K562 (cell line): ENCODE data around the gene BTBD1. TPM values are rescaled to one million over a fixed set of nuclear protein-coding genes. Genes with fewer than 3 reads are reported as not detected.

Experiments
- ATAC-seq: fragments of 200-7000 bp; cut with Tn5 transposase; 3 replicates; pipeline ENCODE4 v1.9.1; 2020; ENCODE audit warnings: moderate library complexity
- BruUV-seq: library from RNA; stranded (reverse); fragments of 400-500 nt; replicated peaks from 2 replicates; lab custom pipeline; 2021; lab: Mats Ljungman, UMichigan
- CTCF ChIA-PET: fragments of 300-600 bp; formaldehyde crosslinking; extraction: SDS; loops from one replicate; lab custom pipeline; 2021; ENCODE audit warnings: low intra/inter-chr PET ratio; lab: Yijun Ruan, JAX
- POLR2A ChIA-PET: fragments of 300-600, 350-650 bp; sonication (Branson Sonifier 250); formaldehyde crosslinking; extraction: SDS; loops from one replicate; lab custom pipeline; 2021; ENCODE audit warnings: antibody characterized with exemption, inconsistent platforms; lab: Yijun Ruan, JAX
- DNase-seq, 4 experiments: peaks; one replicate each; pipeline versions ENCODE4 v3.0.0 to v3.0.0-alpha.2; 2011 to 2018; ENCODE audit warnings: low spot score in 3 of 4, mixed read lengths in 3 of 4; ENCODE audit errors: extremely low read depth in 1 of 4
- FAIRE-seq: peaks from 2 replicates; lab custom pipeline; 2011; peaks lifted over from hg19 to GRCh38; lab: Jason Lieb, UNC
- H2AFZ ChIP-seq: 2 replicates; pipeline ENCODE4 v1.6.0; 2011; ENCODE audit warnings: low read depth, low read length, control low read depth, inconsistent platforms
- H3K27ac ChIP-seq: fragments of 200-600 bp; 3 replicates; pipeline ENCODE4 v1.8.0; 2011; ENCODE audit warnings: low read depth, mild to moderate bottlenecking, control low read depth, inconsistent platforms, low read length, moderate library complexity, mixed read lengths; ENCODE audit errors: extremely low read depth
- H3K27me3 ChIP-seq, 2 experiments: fragments of 300-600 bp in 1 of 2; 2 replicates in 1 of 2; 3 replicates in 1 of 2; pipeline versions ENCODE4 v1.6.0 to v1.8.0; 2011; ENCODE audit warnings: inconsistent platforms in 2 of 2, low read length in 2 of 2, mild to moderate bottlenecking in 1 of 2, mixed read lengths in 1 of 2, moderate library complexity in 1 of 2; ENCODE audit not compliant: control insufficient read depth in 2 of 2, insufficient read depth in 2 of 2
- H3K36me3 ChIP-seq: fragments of 300-600 bp; 3 replicates; pipeline ENCODE4 v1.8.0; 2011; ENCODE audit warnings: mild to moderate bottlenecking, low read length, inconsistent platforms; ENCODE audit not compliant: control insufficient read depth, insufficient read depth
- H3K4me1 ChIP-seq, 2 experiments: fragments of 200-600 bp in 1 of 2; replicated peaks in 1 of 2; 2 replicates in 1 of 2; 3 replicates in 1 of 2; pipeline versions ENCODE4 v1.5.1 to v1.8.0; 2011; ENCODE audit warnings: inconsistent platforms in 2 of 2, low read length in 2 of 2, mild to moderate bottlenecking in 1 of 2, mixed read lengths in 1 of 2, moderate library complexity in 1 of 2; ENCODE audit not compliant: control insufficient read depth in 2 of 2, insufficient read depth in 2 of 2
- H3K4me2 ChIP-seq: 2 replicates; pipeline ENCODE4 v1.6.1; 2011; ENCODE audit warnings: low read length, control low read depth, inconsistent platforms, mixed read lengths; ENCODE audit not compliant: insufficient read depth
- H3K4me3 ChIP-seq: fragments of 200-600 bp; sonication (generic), shearing (Covaris generic); 2 replicates; pipeline ENCODE4 v1.5.1; 2016; ENCODE audit warnings: control low read depth, inconsistent platforms
- H3K79me2 ChIP-seq: fragments of 200-600 bp; 3 replicates; pipeline ENCODE4 v1.8.0; 2011; ENCODE audit warnings: low read length, inconsistent platforms; ENCODE audit not compliant: control insufficient read depth, insufficient read depth
- H3K9ac ChIP-seq, 2 experiments: 2 replicates each; pipeline versions ENCODE4 v1.6.0 to v1.6.1; 2011; ENCODE audit warnings: low read depth in 2 of 2, low read length in 2 of 2, control low read depth in 1 of 2, inconsistent platforms in 1 of 2, mild to moderate bottlenecking in 1 of 2, mixed read lengths in 1 of 2; ENCODE audit not compliant: insufficient read depth in 1 of 2
- H3K9me1 ChIP-seq: one replicate; pipeline ENCODE4 v1.6.0; 2011; ENCODE audit warnings: inconsistent platforms, mild to moderate bottlenecking, low read length, moderate library complexity; ENCODE audit not compliant: control insufficient read depth, insufficient read depth
- H3K9me3 ChIP-seq: replicated peaks from 2 replicates; pipeline ENCODE4 v1.5.1; 2011; ENCODE audit warnings: low read depth, low read length, inconsistent platforms; ENCODE audit not compliant: control insufficient read depth, insufficient read depth
- H4K20me1 ChIP-seq: replicated peaks from 2 replicates; pipeline ENCODE4 v1.6.1; 2011; ENCODE audit warnings: low read length, inconsistent platforms, mixed read lengths; ENCODE audit not compliant: control insufficient read depth, insufficient read depth
- CCNT2 ChIP-seq: IDR thresholded peaks from 2 replicates; pipeline ENCODE4 v1.6.1; 2011; ENCODE audit warnings: borderline replicate concordance, low read depth, mild to moderate bottlenecking, moderate library complexity, mixed read lengths, low read length; ENCODE audit not compliant: insufficient read length; ENCODE audit errors: extremely low read depth
- ELF1 ChIP-seq: fragments of 200-800 bp; sonication (Bioruptor generic); IDR thresholded peaks from 2 replicates; pipeline ENCODE4 v1.6.1; 2016; ENCODE audit warnings: missing genetic modification characterization, missing compliant biosample characterization
- EZH2 ChIP-seq: IDR thresholded peaks from 2 replicates; pipeline ENCODE4 v1.6.1; 2012; ENCODE audit warnings: low read depth, mild to moderate bottlenecking, inconsistent platforms, low read length, borderline replicate concordance
- HMBOX1 ChIP-seq: sonication (generic); IDR thresholded peaks from 2 replicates; pipeline ENCODE4 v1.6.1; 2016
- PBX2 ChIP-seq, 2 experiments: IDR thresholded peaks in 1 of 2; conservative IDR thresholded peaks in 1 of 2; 2 replicates each; pipeline ENCODE4 v1.6.1; 2016; ENCODE audit warnings: low read depth in 2 of 2, mild to moderate bottlenecking in 1 of 2, missing compliant biosample characterization in 1 of 2, missing genetic modification characterization in 1 of 2, moderate library complexity in 1 of 2
- RFX1 ChIP-seq: fragments of 450-650 bp; IDR thresholded peaks from 2 replicates; pipeline ENCODE4 v1.6.1; 2016; ENCODE audit warnings: mild to moderate bottlenecking, moderate library complexity
- ZNF395 ChIP-seq: fragments of 200-800 bp; sonication (Bioruptor generic); IDR thresholded peaks from 2 replicates; pipeline ENCODE4 v1.6.1; 2017; ENCODE audit warnings: missing genetic modification characterization, missing compliant biosample characterization
- WGBS: fragments of 100-300 bp; shearing (Covaris generic); methylation state at CpG from one replicate; pipeline ENCODE4 v1.1.6; 2016; ENCODE audit warnings: low coverage, mixed read lengths; ENCODE audit not compliant: insufficient coverage; ENCODE audit errors: missing lambda C conversion rate; 5-methylcytosine and 5-hydroxymethylcytosine counted together
- in situ Hi-C: fragments of 300-500 bp; cut with MboI; formaldehyde crosslinking; loops from 4 replicates; pipeline ENCODE4 v1.15.0; 2018; ENCODE audit warnings: inconsistent platforms, mixed read lengths
- intact Hi-C: fragments of 100-400 bp; cut with micrococcal nuclease; formaldehyde crosslinking; loops from 2 replicates; pipeline ENCODE4 v1.14.2; 2022
- polyA plus RNA-seq, 8 experiments: library from polyadenylated mRNA; depleted of rRNA in 4 of 8; stranded (reverse) in 5 of 8; unstranded in 3 of 8; fragments of >200 nt; fragmentation: Nextera tagmentation in 2 of 8; fragmentation: Illumina TruSeq in 1 of 8; extraction: Ambion mirVana in 2 of 8; extraction: Trizol in 1 of 8; gene quantifications; 2 replicates each; pipeline versions ENCODE4 v1.2.1 to v1.2.3, GENCODE V29; 2011 to 2014; ENCODE audit warnings: inconsistent platforms in 1 of 8, missing spikeins in 1 of 8
- total RNA-seq, 7 experiments: library from RNA; depleted of rRNA in 6 of 7; stranded (reverse); fragments of >200 nt in 6 of 7; fragmentation: Illumina TruSeq in 2 of 7; extraction: Trizol in 2 of 7; gene quantifications; 2 replicates each; pipeline versions ENCODE4 v1.2.1 to v1.2.3, GENCODE V29; 2011 to 2021; ENCODE audit warnings: low replicate concordance in 1 of 7
- TF ChIP-seq, protein P1 (sequence below), 2 experiments: fragments of 450-650 bp; IDR thresholded peaks; 2 replicates each; pipeline ENCODE4 v1.6.1; 2016
- TF ChIP-seq, protein P2 (sequence below): fragments of 450-650 bp; IDR thresholded peaks from one replicate; pipeline ENCODE4 v1.6.1; 2018; ENCODE audit warnings: mild to moderate bottlenecking, moderate library complexity; ENCODE audit not compliant: partially characterized antibody
- TF ChIP-seq, protein P3 (sequence below): IDR thresholded peaks from 2 replicates; pipeline ENCODE4 v1.6.1; 2011; ENCODE audit not compliant: insufficient read length; ENCODE audit errors: extremely low read depth

The BTBD1 gene
- total and polyA plus RNA-seq, 9 of the 15 experiments (the other 6 are each of a cell fraction or from before 2014, with no cell fraction given), result 19.4 to 106 (median 90.4) TPM

- ATAC-seq, result no peak
- Histone ChIP-seq H3K4me3 (peak overlapping the region; percentile 90), H3K9me1 (no peaks in the 10 kb centered on the region), H3K4me2 (peak overlapping the region; percentile 91), H3K79me2 (peaks cover 72% of the 10 kb centered on the region), H3K4me1 (peaks cover 9 to 35% of the 10 kb centered on the region in 2 experiments), H3K9me3 (peaks cover 5% of the 10 kb centered on the region; the same call in 1 of the 2 replicates), H3K27me3 (no peaks in the 10 kb centered on the region), H4K20me1 (peaks cover 35% of the 10 kb centered on the region), H3K27ac (peak overlapping the region; percentile 92; the same call in 2 of the 3 replicates), H3K36me3 (peaks cover 47% of the 10 kb centered on the region), H3K9ac (peak overlapping the region in 1 of 2 experiments; percentile 93; a peak in 3 of 4 replicates), H2AFZ (no peak overlapping the region)
- ChIA-PET CTCF (no interaction called here), POLR2A (interaction anchor here (1.5 kb wide), 1 partner anchor 10 kb away, joined by 5 read pairs; no protein-coding TSS in a partner anchor)
- FAIRE-seq, result no peak
- no peak for DNase-seq
- BruUV-seq, result no TSS peak
- WGBS, result 1% methylated on average over 4 of the region's 4 CpGs
- intact Hi-C loops (loop anchor here (2.0 to 5.0 kb wide), 2 partner anchors 28 to 142 kb away; partner anchors contain the start of gene HDGFL3), in situ Hi-C loops (no loop called here)
- TF ChIP-seq, protein P1, sequence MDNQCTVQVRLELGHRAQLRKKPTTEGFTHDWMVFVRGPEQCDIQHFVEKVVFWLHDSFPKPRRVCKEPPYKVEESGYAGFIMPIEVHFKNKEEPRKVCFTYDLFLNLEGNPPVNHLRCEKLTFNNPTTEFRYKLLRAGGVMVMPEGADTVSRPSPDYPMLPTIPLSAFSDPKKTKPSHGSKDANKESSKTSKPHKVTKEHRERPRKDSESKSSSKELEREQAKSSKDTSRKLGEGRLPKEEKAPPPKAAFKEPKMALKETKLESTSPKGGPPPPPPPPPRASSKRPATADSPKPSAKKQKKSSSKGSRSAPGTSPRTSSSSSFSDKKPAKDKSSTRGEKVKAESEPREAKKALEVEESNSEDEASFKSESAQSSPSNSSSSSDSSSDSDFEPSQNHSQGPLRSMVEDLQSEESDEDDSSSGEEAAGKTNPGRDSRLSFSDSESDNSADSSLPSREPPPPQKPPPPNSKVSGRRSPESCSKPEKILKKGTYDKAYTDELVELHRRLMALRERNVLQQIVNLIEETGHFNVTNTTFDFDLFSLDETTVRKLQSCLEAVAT (IDR thresholded peaks at IDR 0.05), result no peak
- TF ChIP-seq PBX2 (CRISPR knock-in tag; IDR thresholded peaks at IDR 0.05; ENCODE audit: low read depth) (no peak), PBX2 (tag; conservative IDR thresholded peaks at IDR 0.05; ENCODE audit: low read depth) (peak; percentile 55; the same call in 1 of the 2 replicates), HMBOX1 (peak; percentile 68), EZH2 (no peak), RFX1 (peak; percentile 37), ZNF395 (CRISPR knock-in tag) (no peak), ELF1 (no peak), CCNT2 (no peak)
- TF ChIP-seq, protein P2, sequence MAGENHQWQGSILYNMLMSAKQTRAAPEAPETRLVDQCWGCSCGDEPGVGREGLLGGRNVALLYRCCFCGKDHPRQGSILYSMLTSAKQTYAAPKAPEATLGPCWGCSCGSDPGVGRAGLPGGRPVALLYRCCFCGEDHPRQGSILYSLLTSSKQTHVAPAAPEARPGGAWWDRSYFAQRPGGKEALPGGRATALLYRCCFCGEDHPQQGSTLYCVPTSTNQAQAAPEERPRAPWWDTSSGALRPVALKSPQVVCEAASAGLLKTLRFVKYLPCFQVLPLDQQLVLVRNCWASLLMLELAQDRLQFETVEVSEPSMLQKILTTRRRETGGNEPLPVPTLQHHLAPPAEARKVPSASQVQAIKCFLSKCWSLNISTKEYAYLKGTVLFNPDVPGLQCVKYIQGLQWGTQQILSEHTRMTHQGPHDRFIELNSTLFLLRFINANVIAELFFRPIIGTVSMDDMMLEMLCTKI, result no peak
- TF ChIP-seq, protein P3, sequence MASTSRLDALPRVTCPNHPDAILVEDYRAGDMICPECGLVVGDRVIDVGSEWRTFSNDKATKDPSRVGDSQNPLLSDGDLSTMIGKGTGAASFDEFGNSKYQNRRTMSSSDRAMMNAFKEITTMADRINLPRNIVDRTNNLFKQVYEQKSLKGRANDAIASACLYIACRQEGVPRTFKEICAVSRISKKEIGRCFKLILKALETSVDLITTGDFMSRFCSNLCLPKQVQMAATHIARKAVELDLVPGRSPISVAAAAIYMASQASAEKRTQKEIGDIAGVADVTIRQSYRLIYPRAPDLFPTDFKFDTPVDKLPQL, result no peak
Observed at GRCh38 chr15:83064859-83065258, 2.2 kb downstream of the BTBD1 start.
